Activated naive CD4-positive, alpha-beta T cell treated with anti-CD3 and anti-CD28 coated beads for 36 hours (primary cell): ENCODE data around the gene BCKDHB. TPM values are rescaled to one million over a fixed set of nuclear protein-coding genes. Genes with fewer than 3 reads are reported as not detected.
A peak's percentile ranks its signal among the peaks of the same experiment; 100 is the strongest.

ENCODE experiments used
- CTCF ChIA-PET: fragments of 350-600 bp; sonication (Branson Sonifier 250); formaldehyde crosslinking; loops from one replicate; lab custom pipeline; 2021; ENCODE audit warnings: antibody characterized with exemption; lab: Charles Lee
- DNase-seq: peaks from one replicate; pipeline ENCODE4 v3.0.0-alpha.2; 2020
- H3K27ac Mint-ChIP-seq: one replicate; pipeline ENCODE4 v1.8.0; 2021; ENCODE audit warnings: mild to moderate bottlenecking, mixed read lengths
- H3K27me3 Mint-ChIP-seq: one replicate; pipeline ENCODE4 v1.8.0; 2021; ENCODE audit warnings: low read depth, mixed read lengths
- H3K36me3 Mint-ChIP-seq: one replicate; pipeline ENCODE4 v1.8.0; 2021; ENCODE audit warnings: low read depth, mixed read lengths
- H3K4me1 Mint-ChIP-seq: one replicate; pipeline ENCODE4 v1.8.0; 2021; ENCODE audit warnings: low read depth, mixed read lengths
- H3K4me3 Mint-ChIP-seq: one replicate; pipeline ENCODE4 v1.8.0; 2021; ENCODE audit warnings: mild to moderate bottlenecking, moderate library complexity, mixed read lengths
- H3K9me3 Mint-ChIP-seq: one replicate; pipeline ENCODE4 v1.8.0; 2021; ENCODE audit warnings: mixed read lengths
- intact Hi-C: fragments of 100-400 bp; cut with micrococcal nuclease; formaldehyde crosslinking; loops from one replicate; pipeline ENCODE4 v1.15.1; 2023
- total RNA-seq, 2 experiments: library from RNA; stranded (reverse); gene quantifications; one replicate each; pipeline ENCODE4 v1.2.3, GENCODE V29; 2021

BCKDHB gene
- total RNA-seq, 2 experiments from 2014 or later, result 15.5 to 18.5 TPM

GRCh38 chr6:80182308-80182707, 75.8 kb downstream of the BCKDHB start:
- Mint-ChIP-seq H3K27ac (no peak overlapping the region), H3K36me3 (peaks cover 28% of the 10 kb centered on the region), H3K27me3 (no peaks in the 10 kb centered on the region), H3K4me3 (no peak overlapping the region), H3K9me3 (peaks cover 2% of the 10 kb centered on the region), H3K4me1 (no peaks in the 10 kb centered on the region)
- no peak for DNase-seq
- intact Hi-C loops, result no loop called here
- CTCF ChIA-PET, result no interaction called here

GRCh38 chr6:80183019-80183795, 76.7 kb downstream of the BCKDHB start:
- H3K4me1 Mint-ChIP-seq, result no peaks in the 10 kb centered on the region
- intact Hi-C loops, result no loop called here
- H3K36me3 Mint-ChIP-seq, result peaks cover 34% of the 10 kb centered on the region
- CTCF ChIA-PET, result no interaction called here
- DNase-seq, result no peak
- H3K27ac Mint-ChIP-seq, result no peak overlapping the region
- H3K4me3 Mint-ChIP-seq, result no peak overlapping the region
- no peaks in the 10 kb centered on the region for H3K27me3 Mint-ChIP-seq
- peaks cover 2% of the 10 kb centered on the region for H3K9me3 Mint-ChIP-seq

GRCh38 chr6:80185492-80185891, 79.0 kb downstream of the BCKDHB start:
- DNase-seq, result no peak
- CTCF ChIA-PET, result no interaction called here
- Mint-ChIP-seq H3K27me3 (no peaks in the 10 kb centered on the region), H3K4me1 (no peaks in the 10 kb centered on the region), H3K4me3 (no peak overlapping the region), H3K9me3 (peaks cover 2% of the 10 kb centered on the region), H3K27ac (peak overlapping the region; percentile 53), H3K36me3 (peaks cover 34% of the 10 kb centered on the region)
- intact Hi-C loops, result no loop called here

GRCh38 chr6:80186082-80186481, 79.6 kb downstream of the BCKDHB start:
- Mint-ChIP-seq H3K4me1 (no peaks in the 10 kb centered on the region), H3K4me3 (no peak overlapping the region), H3K9me3 (peaks cover 2% of the 10 kb centered on the region), H3K27me3 (no peaks in the 10 kb centered on the region), H3K27ac (no peak overlapping the region), H3K36me3 (peaks cover 34% of the 10 kb centered on the region)
- CTCF ChIA-PET, result no interaction called here
- DNase-seq, result no peak
- intact Hi-C loops, result no loop called here

- Mint-ChIP-seq H3K36me3 (no peaks in the 10 kb centered on the region), H3K27ac (no peak overlapping the region), H3K9me3 (no peaks in the 10 kb centered on the region), H3K27me3 (no peaks in the 10 kb centered on the region), H3K4me3 (no peak overlapping the region), H3K4me1 (no peaks in the 10 kb centered on the region)
- CTCF ChIA-PET, result no interaction called here
- DNase-seq, result no peak
- intact Hi-C loops, result no loop called here
Observed at GRCh38 chr6:80196906-80197305, 90.4 kb downstream of the BCKDHB start.

GRCh38 chr6:80197474-80197873, 91.0 kb downstream of the BCKDHB start:
- Mint-ChIP-seq H3K36me3 (no peaks in the 10 kb centered on the region), H3K4me1 (no peaks in the 10 kb centered on the region), H3K9me3 (no peaks in the 10 kb centered on the region), H3K27ac (no peak overlapping the region), H3K4me3 (no peak overlapping the region), H3K27me3 (no peaks in the 10 kb centered on the region)
- intact Hi-C loops, result no loop called here
- CTCF ChIA-PET, result no interaction called here
- no peak for DNase-seq

GRCh38 chr6:80197986-80198385, 91.5 kb downstream of the BCKDHB start:
- Mint-ChIP-seq H3K27ac (no peak overlapping the region), H3K36me3 (peaks cover 2% of the 10 kb centered on the region), H3K27me3 (no peaks in the 10 kb centered on the region), H3K4me3 (no peak overlapping the region), H3K9me3 (no peaks in the 10 kb centered on the region), H3K4me1 (no peaks in the 10 kb centered on the region)
- CTCF ChIA-PET, result interaction anchor here (0.8 kb wide), 1 partner anchor 252 kb away, joined by 3 read pairs; no protein-coding TSS in a partner anchor
- intact Hi-C loops, result no loop called here
- DNase-seq, result no peak

- intact Hi-C loops, result no loop called here
- H3K27ac Mint-ChIP-seq, result no peak overlapping the region
- no peak overlapping the region for H3K4me3 Mint-ChIP-seq
- H3K9me3 Mint-ChIP-seq, result no peaks in the 10 kb centered on the region
- CTCF ChIA-PET, result interaction anchor here (1.2 to 2.5 kb wide), 2 partner anchors 11 to 19 kb away, joined by 3 to 12 read pairs; no protein-coding TSS in a partner anchor
- DNase-seq, result no peak
- no peaks in the 10 kb centered on the region for H3K4me1 Mint-ChIP-seq
- no peaks in the 10 kb centered on the region for H3K27me3 Mint-ChIP-seq
- peaks cover 8% of the 10 kb centered on the region for H3K36me3 Mint-ChIP-seq
Observed at GRCh38 chr6:80203283-80203682, 96.8 kb downstream of the BCKDHB start.

GRCh38 chr6:80205404-80205803, 98.9 kb downstream of the BCKDHB start:
- Mint-ChIP-seq H3K27me3 (no peaks in the 10 kb centered on the region), H3K27ac (no peak overlapping the region), H3K4me1 (no peaks in the 10 kb centered on the region), H3K4me3 (no peak overlapping the region), H3K36me3 (peaks cover 8% of the 10 kb centered on the region), H3K9me3 (no peaks in the 10 kb centered on the region)
- no peak for DNase-seq
- intact Hi-C loops, result no loop called here
- CTCF ChIA-PET, result interaction anchor here (1.4 kb wide), 1 partner anchor 9 kb away, joined by 5 read pairs; no protein-coding TSS in a partner anchor

- H3K4me3 Mint-ChIP-seq, result no peak overlapping the region
- H3K9me3 Mint-ChIP-seq, result no peaks in the 10 kb centered on the region
- DNase-seq, result no peak
- intact Hi-C loops, result no loop called here
- peaks cover 5% of the 10 kb centered on the region for H3K4me1 Mint-ChIP-seq
- peaks cover 8% of the 10 kb centered on the region for H3K36me3 Mint-ChIP-seq
- no peaks in the 10 kb centered on the region for H3K27me3 Mint-ChIP-seq
- CTCF ChIA-PET, result no interaction called here
- H3K27ac Mint-ChIP-seq, result no peak overlapping the region
Observed at GRCh38 chr6:80206758-80207157, 100.3 kb downstream of the BCKDHB start.

GRCh38 chr6:80209430-80209829, 103.0 kb downstream of the BCKDHB start:
- DNase-seq, result no peak
- Mint-ChIP-seq H3K9me3 (no peaks in the 10 kb centered on the region), H3K4me1 (peaks cover 5% of the 10 kb centered on the region), H3K27me3 (no peaks in the 10 kb centered on the region), H3K36me3 (peaks cover 3% of the 10 kb centered on the region), H3K27ac (no peak overlapping the region), H3K4me3 (no peak overlapping the region)
- CTCF ChIA-PET, result no interaction called here
- intact Hi-C loops, result no loop called here

- no peaks in the 10 kb centered on the region for H3K36me3 Mint-ChIP-seq
- no peaks in the 10 kb centered on the region for H3K9me3 Mint-ChIP-seq
- H3K27ac Mint-ChIP-seq, result no peak overlapping the region
- H3K4me1 Mint-ChIP-seq, result peaks cover 5% of the 10 kb centered on the region
- no peak for DNase-seq
- CTCF ChIA-PET, result no interaction called here
- H3K27me3 Mint-ChIP-seq, result no peaks in the 10 kb centered on the region
- no peak overlapping the region for H3K4me3 Mint-ChIP-seq
- intact Hi-C loops, result loop anchor here (5.0 to 10.0 kb wide), 3 partner anchors 127 to 1254 kb away; no protein-coding TSS in a partner anchor
Observed at GRCh38 chr6:80210618-80211017, 104.1 kb downstream of the BCKDHB start.

- H3K9me3 Mint-ChIP-seq, result no peaks in the 10 kb centered on the region
- H3K36me3 Mint-ChIP-seq, result no peaks in the 10 kb centered on the region
- H3K27ac Mint-ChIP-seq, result no peak overlapping the region
- no peaks in the 10 kb centered on the region for H3K27me3 Mint-ChIP-seq
- CTCF ChIA-PET, result no interaction called here
- intact Hi-C loops, result loop anchor here (5.0 to 10.0 kb wide), 3 partner anchors 126 to 1254 kb away; no protein-coding TSS in a partner anchor
- H3K4me1 Mint-ChIP-seq, result peaks cover 5% of the 10 kb centered on the region
- DNase-seq, result no peak
- H3K4me3 Mint-ChIP-seq, result no peak overlapping the region
Observed at GRCh38 chr6:80211286-80211685, 104.8 kb downstream of the BCKDHB start.
